Endothelial cell of umbilical vein (primary cell): ENCODE results near the gene SCN1B. TPM values are rescaled to one million over a fixed set of nuclear protein-coding genes. Genes with fewer than 3 reads are reported as not detected.

ENCODE experiments used
- BruUV-seq: library from RNA; stranded (reverse); fragments of 400-500 nt; replicated peaks from 2 replicates; lab custom pipeline; 2021; lab: Mats Ljungman, UMichigan
- CTCF ChIA-PET: fragments of 300-600, 350-600 bp; sonication (Branson Sonifier 250); formaldehyde crosslinking; loops from one replicate; lab custom pipeline; 2021; ENCODE audit warnings: antibody characterized with exemption, inconsistent platforms; lab: Charles Lee
- POLR2A ChIA-PET: fragments of 300-600, 350-600 bp; sonication (Branson Sonifier 250); formaldehyde crosslinking; loops from one replicate; lab custom pipeline; 2021; ENCODE audit warnings: antibody characterized with exemption, inconsistent platforms; lab: Charles Lee
- DNase-seq: peaks from one replicate; pipeline ENCODE4 v3.0.0-alpha.2; 2011; ENCODE audit warnings: low read depth, low spot score
- FAIRE-seq: peaks from 2 replicates; lab custom pipeline; 2011; peaks lifted over from hg19 to GRCh38; lab: Jason Lieb, UNC
- H2AFZ ChIP-seq: 2 replicates; pipeline ENCODE4 v1.6.0; 2012; ENCODE audit warnings: low read depth, low read length, control low read depth, inconsistent platforms
- H3K27ac ChIP-seq: 2 replicates; pipeline ENCODE4 v1.5.1; 2011; ENCODE audit warnings: low read depth, mild to moderate bottlenecking, control low read depth, low read length, moderate library complexity; ENCODE audit not compliant: insufficient read depth
- H3K27me3 ChIP-seq, 2 experiments: 2 replicates each; pipeline versions ENCODE4 v1.6.0 to v1.6.1; 2011; ENCODE audit warnings: low read length in 2 of 2, mixed read lengths in 1 of 2; ENCODE audit not compliant: control insufficient read depth in 2 of 2, insufficient read depth in 2 of 2
- H3K36me3 ChIP-seq, 2 experiments: 2 replicates in 1 of 2; 3 replicates in 1 of 2; pipeline ENCODE4 v1.5.1; 2011; ENCODE audit warnings: low read length in 2 of 2, mild to moderate bottlenecking in 1 of 2, moderate library complexity in 1 of 2; ENCODE audit not compliant: control insufficient read depth in 2 of 2, insufficient read depth in 2 of 2; ENCODE audit errors: extremely low read depth in 1 of 2
- H3K4me1 ChIP-seq: 3 replicates; pipeline ENCODE4 v1.5.1; 2011; ENCODE audit warnings: mild to moderate bottlenecking, low read length; ENCODE audit not compliant: control insufficient read depth, insufficient read depth; ENCODE audit errors: extremely low read depth
- H3K4me2 ChIP-seq: 2 replicates; pipeline ENCODE4 v1.6.1; 2011; ENCODE audit warnings: low read length, control low read depth, mixed read lengths; ENCODE audit not compliant: insufficient read depth
- H3K4me3 ChIP-seq, 3 experiments: fragments of 200-600 bp in 1 of 3; sonication (generic), shearing (Covaris generic) in 1 of 3; replicated peaks in 1 of 3; 2 replicates each; pipeline ENCODE4 v1.5.1; 2011 to 2016; ENCODE audit warnings: control low read depth in 3 of 3, low read length in 3 of 3, mild to moderate bottlenecking in 2 of 3, inconsistent platforms in 1 of 3, low read depth in 1 of 3, moderate library complexity in 1 of 3; ENCODE audit not compliant: insufficient read depth in 1 of 3
- H3K79me2 ChIP-seq: 2 replicates; pipeline ENCODE4 v1.6.0; 2012; ENCODE audit warnings: low read length, inconsistent platforms; ENCODE audit not compliant: control insufficient read depth, insufficient read depth
- H3K9ac ChIP-seq: replicated peaks from 2 replicates; pipeline ENCODE3; 2011; ENCODE audit warnings: low read length, control low read depth; ENCODE audit not compliant: insufficient read depth; ENCODE audit errors: extremely low read depth
- H3K9me1 ChIP-seq: replicated peaks from 3 replicates; pipeline ENCODE4 v1.6.0; 2011; ENCODE audit warnings: mild to moderate bottlenecking, low read length; ENCODE audit not compliant: control insufficient read depth, insufficient read depth; ENCODE audit errors: extremely low read depth
- H3K9me3 ChIP-seq: replicated peaks from 2 replicates; pipeline ENCODE4 v1.5.1; 2012; ENCODE audit warnings: low read length, inconsistent platforms; ENCODE audit not compliant: control insufficient read depth, insufficient read depth
- H4K20me1 ChIP-seq: replicated peaks from 2 replicates; pipeline ENCODE3; 2011; ENCODE audit warnings: mild to moderate bottlenecking, low read length; ENCODE audit not compliant: control insufficient read depth, insufficient read depth; ENCODE audit errors: extremely low read depth
- EZH2 ChIP-seq: IDR thresholded peaks from 2 replicates; pipeline ENCODE4 v1.6.1; 2012; ENCODE audit warnings: borderline replicate concordance, low read depth, mild to moderate bottlenecking, moderate library complexity, low read length, inconsistent platforms; ENCODE audit not compliant: severe bottlenecking
- FOS ChIP-seq: IDR thresholded peaks from 2 replicates; pipeline ENCODE4 v1.6.1; 2011; ENCODE audit warnings: mild to moderate bottlenecking, low read length, moderate library complexity, borderline replicate concordance; ENCODE audit not compliant: insufficient read depth
- GATA2 ChIP-seq: IDR thresholded peaks from 2 replicates; pipeline ENCODE4 v1.7.0; 2011; ENCODE audit warnings: low read depth, mild to moderate bottlenecking, moderate library complexity, mixed read lengths, low read length; ENCODE audit not compliant: insufficient read length, insufficient read depth
- JUN ChIP-seq: IDR thresholded peaks from 2 replicates; pipeline ENCODE4 v1.6.1; 2011; ENCODE audit warnings: borderline replicate concordance, low read depth; ENCODE audit not compliant: insufficient read length, insufficient read depth
- MYC ChIP-seq: IDR thresholded peaks from one replicate; pipeline ENCODE4 v1.6.1; 2011; ENCODE audit warnings: mild to moderate bottlenecking, low read depth, low read length
- POLR2A ChIP-seq: IDR thresholded peaks from 2 replicates; pipeline ENCODE4 v1.6.1; 2012; ENCODE audit warnings: low read depth, mild to moderate bottlenecking, control low read depth, low read length
- POLR2AphosphoS5 ChIP-seq: IDR thresholded peaks from 2 replicates; pipeline ENCODE4 v1.6.1; 2012; ENCODE audit warnings: low read depth, mild to moderate bottlenecking, control low read depth, low read length, moderate library complexity; ENCODE audit not compliant: insufficient read depth
- dilution Hi-C: fragments of 300-500 bp; cut with MboI; formaldehyde crosslinking; loops from one replicate; pipeline ENCODE4 v1.15.0; 2019; ENCODE audit warnings: low sequenced_read_pairs; ENCODE audit not compliant: extremely low pct_ligation_motif_present
- intact Hi-C: fragments of 100-400 bp; cut with micrococcal nuclease; formaldehyde crosslinking; loops from one replicate; pipeline ENCODE4 v1.10.0; 2022
- polyA plus RNA-seq, 4 experiments: library from polyadenylated mRNA; depleted of rRNA in 3 of 4; stranded (reverse) in 3 of 4; unstranded in 1 of 4; fragments of >200 nt; gene quantifications; 2 replicates each; pipeline versions ENCODE4 v1.2.1 to v1.2.3, GENCODE V29; 2011 to 2012; ENCODE audit warnings: missing spikeins in 1 of 4
- total RNA-seq: library from RNA; stranded (reverse); gene quantifications from 2 replicates; pipeline ENCODE4 v1.2.3, GENCODE V29; 2021
- TF ChIP-seq, protein P1 (sequence below): IDR thresholded peaks from 2 replicates; pipeline ENCODE4 v1.6.1; 2011; ENCODE audit not compliant: insufficient read depth, insufficient read length
- TF ChIP-seq, protein P2 (sequence below), 2 donors: IDR thresholded peaks; 1 replicate in 1 of 2; 2 replicates in 1 of 2; pipeline ENCODE4 v1.5.1; 2011; ENCODE audit warnings: low read length in 2 of 2, mild to moderate bottlenecking in 2 of 2, moderate library complexity in 2 of 2, control low read depth in 1 of 2, inconsistent platforms in 1 of 2, low read depth in 1 of 2; ENCODE audit not compliant: insufficient read depth in 1 of 2; ENCODE audit errors: extremely low read depth in 1 of 2

Gene SCN1B
- total and polyA plus RNA-seq, 2 donors (not counting 3 experiments of a cell fraction or from before 2014, with no cell fraction given), result 11.2 to 14.2 TPM

- TF ChIP-seq FOS (no peak), JUN (no peak), EZH2 (no peak), POLR2A (no peak), POLR2AphosphoS5 (no peak), GATA2 (no peak), MYC (no peak)
- TF ChIP-seq, protein P1, sequence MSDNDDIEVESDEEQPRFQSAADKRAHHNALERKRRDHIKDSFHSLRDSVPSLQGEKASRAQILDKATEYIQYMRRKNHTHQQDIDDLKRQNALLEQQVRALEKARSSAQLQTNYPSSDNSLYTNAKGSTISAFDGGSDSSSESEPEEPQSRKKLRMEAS, result no peak
- Histone ChIP-seq H3K9ac (no peak overlapping the region), H3K4me1 (no peaks in the 10 kb centered on the region), H3K79me2 (no peaks in the 10 kb centered on the region), H3K9me1 (no peaks in the 10 kb centered on the region), H3K4me3 (no peak overlapping the region), H3K27me3 (peaks cover 1 to 2% of the 10 kb centered on the region in 2 experiments), H2AFZ (no peak overlapping the region), H4K20me1 (no peaks in the 10 kb centered on the region), H3K4me2 (no peak overlapping the region), H3K9me3 (no peaks in the 10 kb centered on the region), H3K36me3 (no peaks in the 10 kb centered on the region), H3K27ac (no peak overlapping the region)
- ChIA-PET POLR2A (no interaction called here), CTCF (interaction anchor here (1.3 to 2.9 kb wide), 4 partner anchors 16 to 49 kb away, joined by 6 to 15 read pairs (median 11); partner anchors contain the start of gene LGI4)
- BruUV-seq, result no TSS peak
- no peak for DNase-seq
- FAIRE-seq, result no peak
- intact Hi-C loops (no loop called here), dilution Hi-C loops (no loop called here)
These were observed 55.7 kb downstream of the SCN1B start for GRCh38 chr19:35085947-35086346.

GRCh38 chr19:35086455-35086854 lies 56.2 kb downstream of the SCN1B start:
- dilution Hi-C loops (no loop called here), intact Hi-C loops (no loop called here)
- FAIRE-seq (no peak), DNase-seq (no peak)
- Histone ChIP-seq H3K9me3 (no peaks in the 10 kb centered on the region), H3K79me2 (no peaks in the 10 kb centered on the region), H3K27ac (no peak overlapping the region), H3K9me1 (no peaks in the 10 kb centered on the region), H3K4me2 (no peak overlapping the region), H3K36me3 (no peaks in the 10 kb centered on the region), H3K4me3 (no peak overlapping the region), H3K4me1 (no peaks in the 10 kb centered on the region), H2AFZ (no peak overlapping the region), H3K9ac (no peak overlapping the region), H4K20me1 (no peaks in the 10 kb centered on the region), H3K27me3 (peaks cover 1 to 2% of the 10 kb centered on the region in 2 experiments)
- POLR2A ChIA-PET, result no interaction called here
- no peak for TF ChIP-seq EZH2
- TF ChIP-seq GATA2, result no peak
- no peak for TF ChIP-seq POLR2A
- no peak for TF ChIP-seq JUN
- no peak for TF ChIP-seq FOS
- TF ChIP-seq, protein P1, result no peak
- no peak for TF ChIP-seq MYC
- TF ChIP-seq, protein P2, sequence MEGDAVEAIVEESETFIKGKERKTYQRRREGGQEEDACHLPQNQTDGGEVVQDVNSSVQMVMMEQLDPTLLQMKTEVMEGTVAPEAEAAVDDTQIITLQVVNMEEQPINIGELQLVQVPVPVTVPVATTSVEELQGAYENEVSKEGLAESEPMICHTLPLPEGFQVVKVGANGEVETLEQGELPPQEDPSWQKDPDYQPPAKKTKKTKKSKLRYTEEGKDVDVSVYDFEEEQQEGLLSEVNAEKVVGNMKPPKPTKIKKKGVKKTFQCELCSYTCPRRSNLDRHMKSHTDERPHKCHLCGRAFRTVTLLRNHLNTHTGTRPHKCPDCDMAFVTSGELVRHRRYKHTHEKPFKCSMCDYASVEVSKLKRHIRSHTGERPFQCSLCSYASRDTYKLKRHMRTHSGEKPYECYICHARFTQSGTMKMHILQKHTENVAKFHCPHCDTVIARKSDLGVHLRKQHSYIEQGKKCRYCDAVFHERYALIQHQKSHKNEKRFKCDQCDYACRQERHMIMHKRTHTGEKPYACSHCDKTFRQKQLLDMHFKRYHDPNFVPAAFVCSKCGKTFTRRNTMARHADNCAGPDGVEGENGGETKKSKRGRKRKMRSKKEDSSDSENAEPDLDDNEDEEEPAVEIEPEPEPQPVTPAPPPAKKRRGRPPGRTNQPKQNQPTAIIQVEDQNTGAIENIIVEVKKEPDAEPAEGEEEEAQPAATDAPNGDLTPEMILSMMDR (IDR thresholded peaks at IDR 0.05; ENCODE audit: extremely low read depth in 1 of 2, insufficient read depth in 1 of 2, low read depth in 1 of 2, low read length in 2 of 2), result no peak
- BruUV-seq, result no TSS peak
- CTCF ChIA-PET, result interaction anchor here (1.1 to 2.9 kb wide), 5 partner anchors 17 to 447 kb away, joined by 3 to 15 read pairs (median 7); partner anchors contain the start of gene LGI4
